HG03045 (cell line): ENCODE measurements around the gene SPATA33.
"Not testable (repeated sequence)": the region's sequence is repeated elsewhere in the genome, so short reads cannot be mapped to it uniquely, and the experiment has no call there.

Source experiments
- ATAC-seq: cut with Tn5 transposase; IDR thresholded peaks from one replicate; pipeline ENCODE4 v1.9.1; 2021; ENCODE audit warnings: mild to moderate bottlenecking, moderate library complexity; ENCODE audit not compliant: unreplicated experiment

Gene SPATA33

DNA sequence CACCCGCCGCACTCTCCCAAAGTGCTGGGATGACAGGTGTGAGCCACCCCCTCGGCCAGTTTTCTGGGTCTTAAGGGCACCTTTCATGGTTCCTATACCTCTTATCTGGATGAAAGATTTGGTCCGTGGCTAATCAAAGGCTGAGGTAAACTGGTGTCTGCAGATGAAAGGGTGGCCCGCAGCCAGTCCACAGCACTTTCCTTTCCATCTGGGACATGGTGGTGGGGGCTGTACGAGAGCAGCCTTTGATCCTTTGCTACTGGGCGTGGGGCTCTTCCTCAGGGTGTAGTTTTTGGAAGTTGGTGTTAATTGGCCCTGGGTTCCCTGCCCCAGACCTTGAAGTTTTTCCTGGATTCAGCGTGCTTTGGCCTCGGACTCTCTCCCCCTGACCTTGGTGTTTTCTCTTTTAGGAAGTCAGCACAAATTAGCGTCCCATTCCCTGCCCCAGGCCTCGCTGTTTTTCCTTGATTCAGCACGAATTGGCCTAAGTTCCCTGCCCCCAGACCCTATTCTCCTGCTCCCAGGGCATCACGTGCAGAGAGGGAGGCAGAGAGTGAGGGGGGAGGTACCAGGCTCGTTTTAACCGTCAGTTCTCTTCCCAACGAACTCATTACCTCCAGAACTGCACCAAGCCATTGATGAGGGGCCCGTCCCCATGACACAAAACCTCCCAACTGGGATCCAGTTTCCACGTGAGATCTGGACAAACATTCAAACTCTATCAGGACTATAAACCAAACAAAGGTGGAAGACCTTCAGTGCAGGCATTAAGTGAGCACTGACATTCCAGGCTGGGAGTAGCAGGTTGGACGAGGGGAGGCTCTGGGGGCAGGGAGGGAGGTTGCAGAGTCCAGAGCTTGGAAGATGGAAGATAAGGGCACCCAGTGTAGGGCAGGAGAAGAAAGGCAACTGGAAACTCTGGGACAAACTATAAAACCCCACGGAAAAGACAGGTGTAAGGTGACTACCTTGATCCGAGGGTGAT, 32.6 kb upstream of the SPATA33 start:
- ATAC-seq = no peak

DNA sequence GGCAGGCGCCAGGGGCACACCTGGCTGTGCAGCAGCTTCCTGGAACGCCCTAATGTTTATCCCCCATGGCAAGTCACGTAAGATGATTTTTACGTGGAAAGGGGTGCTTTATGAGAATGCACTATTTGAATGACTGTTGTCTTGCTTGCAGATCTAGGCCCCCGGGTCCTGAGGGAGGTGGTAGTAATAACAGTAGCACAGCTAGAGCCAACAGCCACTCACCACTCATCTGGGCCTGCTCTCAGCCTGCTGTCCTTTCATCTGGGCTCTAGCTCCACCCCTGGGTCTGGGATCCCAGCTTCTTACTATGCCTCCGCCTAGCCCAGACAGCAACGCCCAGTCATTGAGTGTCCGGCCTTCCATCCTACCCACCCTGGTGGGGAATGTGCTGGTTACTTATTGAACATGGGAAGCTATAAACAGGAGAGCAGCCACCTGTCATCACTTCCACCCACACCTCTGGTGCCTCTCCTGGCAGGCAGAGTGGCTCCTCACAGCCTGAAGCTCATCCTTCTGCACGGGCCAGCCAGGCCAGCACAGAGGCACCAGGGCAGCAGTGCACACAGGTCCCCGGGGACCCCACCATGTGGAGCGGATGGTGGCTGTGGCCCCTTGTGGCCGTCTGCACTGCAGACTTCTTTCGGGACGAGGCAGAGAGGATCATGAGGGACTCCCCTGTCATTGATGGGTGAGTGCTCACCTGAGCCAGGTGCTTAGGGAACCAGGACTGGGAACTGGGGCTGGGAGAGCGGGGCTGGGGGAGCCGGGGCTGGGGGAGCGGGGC, 27.6 kb upstream of the SPATA33 start:
- no peak for ATAC-seq

DNA sequence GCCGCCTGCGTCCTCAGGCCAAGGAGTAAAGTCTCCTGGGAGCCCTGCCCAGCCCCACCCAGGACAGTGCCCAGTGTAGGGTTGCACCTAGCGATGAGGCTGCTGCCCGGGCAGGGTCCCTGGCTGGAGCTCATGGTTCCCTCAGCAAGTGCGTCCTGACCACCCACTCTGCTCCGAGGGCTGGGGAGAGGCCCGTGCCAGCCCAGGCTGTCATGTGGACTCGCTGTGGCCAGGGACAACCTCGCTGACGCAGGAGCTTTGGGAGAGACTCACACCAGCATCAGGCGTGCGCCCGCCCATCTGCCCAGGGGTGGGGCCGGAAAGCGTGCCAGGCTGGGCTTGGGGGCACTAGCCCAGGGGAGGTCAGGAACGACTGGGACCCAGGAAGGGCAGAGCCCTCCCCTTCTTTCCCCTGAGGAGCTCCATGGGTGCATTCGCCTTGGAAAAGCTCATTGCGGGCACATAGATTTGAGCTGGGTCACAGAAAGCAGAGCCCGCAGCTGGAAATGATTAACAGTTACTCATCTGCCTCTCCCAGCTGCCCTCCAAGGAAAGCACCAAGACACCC, 24.5 kb upstream of the SPATA33 start:
- no peak for ATAC-seq

DNA sequence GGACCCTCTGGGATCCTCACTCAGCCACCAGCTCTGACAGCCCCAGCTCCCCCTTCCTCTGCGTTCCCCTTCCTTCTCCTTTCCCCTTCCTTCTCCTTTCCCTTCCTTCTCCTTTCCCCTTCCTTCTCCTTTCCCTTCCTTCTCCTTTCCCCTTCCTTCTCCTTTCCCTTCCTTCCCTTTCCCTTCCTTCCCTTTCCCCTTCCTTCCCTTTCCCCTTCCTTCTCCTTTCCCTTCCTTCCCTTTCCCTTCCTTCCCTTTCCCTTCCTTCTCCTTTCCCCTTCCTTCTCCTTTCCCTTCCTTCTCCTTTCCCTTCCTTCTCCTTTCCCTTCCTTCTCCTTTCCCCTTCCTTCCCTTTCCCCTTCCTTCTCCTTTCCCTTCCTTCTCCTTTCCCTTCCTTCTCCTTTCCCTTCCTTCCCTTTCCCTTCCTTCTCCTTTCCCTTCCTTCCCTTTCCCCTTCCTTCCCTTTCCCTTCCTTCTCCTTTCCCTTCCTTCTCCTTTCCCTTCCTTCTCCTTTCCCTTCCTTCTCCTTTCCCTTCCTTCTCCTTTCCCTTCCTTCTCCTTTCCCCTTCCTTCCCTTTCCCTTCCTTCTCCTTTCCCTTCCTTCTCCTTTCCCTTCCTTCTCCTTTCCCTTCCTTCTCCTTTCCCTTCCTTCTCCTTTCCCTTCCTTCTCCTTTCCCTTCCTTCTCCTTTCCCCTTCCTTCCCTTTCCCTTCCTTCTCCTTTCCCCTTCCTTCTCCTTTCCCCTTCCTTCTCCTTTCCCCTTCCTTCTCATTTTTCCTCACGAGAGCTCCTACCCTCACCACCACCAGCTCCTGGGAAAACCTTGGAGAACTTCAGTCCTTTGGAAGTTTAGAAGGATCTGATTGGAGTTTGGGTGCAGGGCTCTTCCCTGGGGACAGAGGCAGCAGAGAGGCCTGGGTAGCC, 22.9 kb upstream of the SPATA33 start:
- not testable (repeated sequence) for ATAC-seq

DNA sequence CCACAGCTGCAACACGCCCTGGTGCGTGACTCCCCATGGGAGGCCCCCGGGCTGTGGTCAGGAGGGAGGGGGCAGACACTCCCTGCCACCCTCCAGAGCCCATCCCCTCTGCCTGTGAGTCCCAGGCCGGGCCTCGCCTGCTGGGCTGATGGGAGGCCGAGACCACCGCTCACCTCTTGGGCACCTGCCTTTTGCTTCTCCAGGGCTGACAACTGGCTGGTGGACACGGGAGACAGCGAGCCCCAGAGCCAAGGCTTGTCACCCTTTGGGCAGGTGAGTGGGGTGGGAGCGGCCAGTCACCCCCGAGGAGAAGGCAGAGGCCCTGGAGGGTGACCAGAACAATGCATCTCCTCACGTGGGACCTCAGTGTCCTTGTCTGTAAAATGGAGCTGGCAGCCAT, 21.0 kb upstream of the SPATA33 start:
- no peak for ATAC-seq

DNA sequence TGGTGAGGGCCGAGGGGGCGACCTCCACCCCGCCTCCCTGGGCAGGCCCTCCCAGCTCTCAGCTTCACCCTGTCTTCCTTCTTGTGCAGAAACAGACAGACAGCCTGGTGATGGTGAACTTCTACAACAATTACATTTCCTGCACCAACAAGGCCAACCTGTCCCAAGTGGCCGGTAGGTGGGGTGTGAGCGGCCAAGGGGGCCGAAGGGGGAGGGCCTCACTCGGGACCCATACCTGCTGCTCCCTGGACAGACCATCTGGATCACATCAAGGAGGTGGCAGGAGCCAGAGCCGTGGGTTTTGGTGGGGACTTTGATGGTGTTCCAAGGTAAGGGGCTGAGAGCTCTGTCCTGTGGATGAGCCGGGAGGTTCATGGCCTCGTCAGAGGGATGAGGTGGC, 20.3 kb upstream of the SPATA33 start:
- ATAC-seq = no peak

DNA sequence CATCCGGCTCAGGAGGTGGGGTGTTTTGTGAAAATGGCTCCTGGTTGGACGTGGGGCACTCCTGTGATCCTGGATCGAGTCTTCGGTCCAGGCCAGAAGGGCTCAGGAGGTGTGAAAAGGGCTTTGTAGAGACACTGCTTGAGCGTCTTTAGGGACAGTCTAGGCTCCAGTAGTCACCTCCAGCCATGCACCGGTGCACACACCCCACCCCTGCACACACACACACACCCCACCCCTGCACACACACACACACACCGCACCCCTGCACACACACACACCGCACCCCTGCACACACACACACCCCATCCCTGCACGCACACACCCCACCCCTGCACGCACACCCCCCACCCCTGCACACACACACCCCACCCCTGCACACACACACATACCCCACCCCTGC, 19.2 kb upstream of the SPATA33 start:
- no peak for ATAC-seq

DNA sequence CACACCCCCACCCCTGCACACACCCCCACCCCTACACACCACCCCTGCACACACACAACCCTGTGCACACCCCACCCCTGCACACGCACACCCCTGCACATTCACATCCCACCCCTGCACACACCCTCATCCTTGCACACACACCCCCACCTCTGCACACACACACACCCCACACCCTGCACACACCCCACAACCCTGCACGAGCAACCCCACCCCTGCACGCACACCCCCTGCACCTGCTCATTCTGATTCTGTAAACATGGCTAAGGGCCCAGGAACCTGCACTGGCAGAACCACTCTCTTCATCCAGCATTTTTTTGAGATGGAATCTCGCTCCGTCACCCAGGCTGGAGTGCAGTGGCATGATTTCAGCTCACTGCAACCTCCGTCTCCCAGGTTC, 18.3 kb upstream of the SPATA33 start:
- no peak for ATAC-seq

DNA sequence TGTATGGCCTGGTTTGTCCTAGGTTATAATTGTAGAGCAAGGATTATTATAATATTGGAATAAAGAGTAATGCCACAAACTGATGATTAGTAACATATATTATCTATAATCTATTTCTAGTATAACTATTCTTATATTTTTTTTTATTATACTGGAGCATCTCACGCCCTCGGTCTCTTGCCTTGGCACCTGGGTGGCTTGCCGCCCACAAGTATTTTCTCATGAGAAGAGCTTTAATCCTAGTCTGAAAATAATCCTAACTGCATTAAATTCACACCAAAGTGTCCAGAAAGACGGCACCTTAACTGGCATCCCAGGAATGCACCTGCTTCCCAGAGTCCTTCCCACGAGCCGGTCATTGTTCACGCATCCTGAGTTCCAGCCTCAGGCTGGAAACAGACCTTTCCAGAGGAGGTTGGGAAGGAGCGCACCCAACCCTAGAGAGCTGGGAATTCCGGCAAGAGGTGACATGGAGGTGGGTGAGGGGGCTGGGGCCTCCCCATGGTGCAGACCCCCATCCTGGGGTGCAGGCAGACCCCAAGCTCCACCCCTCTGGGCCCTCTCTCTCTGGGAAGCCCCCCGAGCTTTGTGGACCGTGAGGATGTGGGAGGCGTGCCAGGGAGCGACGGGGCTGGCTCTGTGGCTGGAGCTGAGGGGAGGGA, 16.0 kb upstream of the SPATA33 start:
- no peak for ATAC-seq

DNA sequence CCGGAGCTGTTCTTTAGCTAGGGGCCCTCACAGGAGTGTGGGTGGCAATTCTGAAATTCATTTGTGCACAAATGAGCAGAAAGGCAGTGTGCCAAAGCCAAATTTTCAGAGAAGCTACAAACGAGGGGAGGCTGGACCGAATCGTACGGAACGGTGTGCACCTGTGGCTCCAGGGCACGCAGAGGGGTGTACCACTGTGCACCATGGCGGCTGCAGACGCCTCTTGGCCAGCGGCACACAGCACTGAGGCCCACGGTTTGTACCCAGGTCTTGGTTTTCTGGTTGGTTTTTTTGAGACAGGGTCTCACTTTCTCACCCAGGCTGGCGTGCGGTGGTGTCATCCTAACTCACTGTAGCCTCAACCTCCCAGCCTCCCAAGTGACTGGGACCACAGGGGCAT, 15.1 kb upstream of the SPATA33 start:
- ATAC-seq = no peak

DNA sequence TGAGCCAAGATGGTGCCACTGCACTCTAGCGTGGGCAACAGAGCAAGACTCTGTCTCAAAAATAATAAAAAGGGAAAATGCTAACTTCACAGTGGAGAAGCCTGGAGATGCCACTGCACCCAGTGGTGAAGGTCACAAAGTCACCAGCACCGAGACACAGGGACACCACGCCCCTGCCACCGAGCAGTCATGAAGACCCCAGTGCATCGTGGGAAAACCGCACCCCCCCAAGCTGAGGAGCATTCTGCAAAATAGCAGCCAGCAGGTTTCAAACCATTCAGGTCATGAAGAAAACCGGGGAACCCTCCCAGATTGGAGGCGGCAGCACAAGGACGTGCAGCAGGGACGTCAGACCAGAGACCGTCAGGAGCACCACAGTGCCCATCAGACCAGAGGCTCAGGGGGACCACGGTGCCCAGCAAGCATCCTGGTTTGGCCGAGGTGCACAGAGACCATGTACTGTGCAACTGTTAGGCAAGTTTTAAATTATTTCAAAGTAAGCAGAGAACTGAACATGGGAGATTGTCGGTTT, 13.8 kb upstream of the SPATA33 start:
- ATAC-seq = no peak

DNA sequence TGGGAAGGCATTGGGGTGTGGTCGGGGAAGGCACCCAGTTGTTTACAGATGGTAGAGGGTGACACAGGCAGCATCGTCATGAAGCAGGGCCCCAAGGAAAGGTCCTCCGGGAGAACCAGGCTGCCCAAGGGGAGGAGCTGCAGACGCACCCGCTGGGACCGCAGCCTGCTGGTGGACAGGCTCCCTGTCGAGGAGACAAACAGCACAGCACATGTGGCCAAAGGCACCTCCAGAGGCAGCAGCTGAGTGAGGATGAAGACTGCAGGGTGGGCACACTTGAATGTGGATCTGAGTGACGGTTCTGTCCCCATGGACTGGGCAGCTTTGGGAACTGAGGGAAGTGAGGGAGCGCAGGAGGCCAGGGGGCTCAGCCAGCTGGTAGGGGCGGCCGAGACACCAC, 12.5 kb upstream of the SPATA33 start:
- no peak for ATAC-seq

DNA sequence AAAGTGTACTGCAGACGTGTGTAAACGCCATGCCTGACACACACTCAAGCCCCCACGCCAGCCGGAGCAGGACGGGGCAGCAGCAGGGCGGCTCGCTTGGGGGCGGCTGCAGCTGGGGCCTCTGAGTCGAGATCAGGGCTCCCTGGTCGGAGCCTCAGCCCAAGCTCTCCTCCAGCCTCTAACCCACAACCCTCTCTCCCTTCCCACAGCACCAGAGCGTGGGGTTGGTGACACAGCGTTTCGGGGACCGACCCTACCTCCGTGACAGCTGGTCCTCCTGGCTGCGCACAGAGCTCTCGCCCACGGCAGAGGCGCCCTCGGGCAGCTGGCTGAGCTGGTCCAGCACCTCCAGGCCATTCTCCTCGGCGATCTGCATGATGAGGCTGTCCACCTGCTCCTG, 11.4 kb upstream of the SPATA33 start:
- ATAC-seq = no peak

DNA sequence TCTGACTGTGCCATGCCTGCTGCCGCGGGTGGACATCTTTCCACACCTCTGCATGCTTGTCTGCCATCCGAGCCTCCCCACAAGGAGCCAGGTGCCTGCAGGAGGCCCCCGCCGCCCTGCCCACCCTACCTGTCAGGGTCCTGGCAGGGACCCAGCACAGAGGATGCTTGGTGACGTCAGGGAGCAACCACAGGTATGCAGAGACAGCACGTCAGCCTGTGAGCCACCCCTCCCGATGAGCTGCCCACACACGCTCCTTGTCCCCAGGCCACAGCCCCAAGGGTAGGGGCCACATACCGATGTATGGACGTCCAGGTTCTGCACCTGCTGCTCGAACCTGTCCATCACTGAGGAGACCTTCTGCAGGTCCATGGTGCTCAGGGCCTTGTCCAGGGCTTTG, 10.7 kb upstream of the SPATA33 start:
- ATAC-seq = no peak

DNA sequence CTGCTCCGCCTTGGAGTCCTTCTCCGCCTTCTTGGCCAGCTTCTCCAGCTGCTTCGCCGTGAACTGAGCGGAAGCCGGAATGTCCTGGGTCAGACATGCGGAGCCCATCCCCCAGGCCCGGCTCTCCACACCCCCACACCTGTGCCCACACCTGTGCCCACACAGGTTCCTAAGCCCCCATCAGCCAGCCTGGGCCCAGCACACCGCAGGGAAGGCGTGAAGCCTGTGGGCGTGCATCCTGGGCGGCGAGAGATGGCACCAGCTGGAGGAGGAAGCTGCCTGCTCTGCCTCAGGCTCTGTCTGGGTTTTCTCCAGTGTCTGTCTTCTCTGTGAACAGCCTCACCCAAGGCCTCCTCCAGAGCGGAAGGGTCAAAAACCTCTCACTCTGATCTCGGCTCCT, 6.1 kb upstream of the SPATA33 start:
- ATAC-seq = no peak

DNA sequence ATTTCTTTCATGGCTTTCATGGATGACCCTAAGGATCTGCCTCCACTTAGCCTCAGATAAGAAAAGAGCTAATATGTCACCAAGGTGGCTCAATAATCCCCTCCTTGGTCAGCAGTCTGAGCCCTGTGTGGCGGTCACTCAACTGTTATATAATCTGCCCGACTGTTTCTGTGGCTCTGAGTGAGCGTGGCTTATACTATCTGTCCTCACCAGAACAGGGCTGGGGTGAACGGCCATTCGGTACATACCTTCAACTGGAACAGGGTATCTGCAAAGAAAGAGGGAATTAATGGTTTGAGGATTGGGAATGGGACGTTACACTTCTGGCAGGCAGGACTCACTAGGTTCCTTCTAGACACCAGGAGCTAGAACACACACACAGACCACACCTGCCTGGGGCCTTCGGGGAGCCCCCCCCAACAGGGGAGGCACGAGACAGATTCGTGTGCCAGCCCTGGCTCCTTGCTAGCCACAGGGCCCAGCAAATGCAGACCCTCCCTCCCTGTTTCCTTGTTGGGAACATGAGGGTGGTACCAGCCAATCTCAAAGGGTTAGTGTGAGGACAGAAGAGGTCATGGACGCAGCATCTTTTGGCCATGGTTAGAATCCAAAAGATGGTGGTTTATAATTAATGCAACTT, 3.9 kb upstream of the SPATA33 start:
- ATAC-seq = no peak

DNA sequence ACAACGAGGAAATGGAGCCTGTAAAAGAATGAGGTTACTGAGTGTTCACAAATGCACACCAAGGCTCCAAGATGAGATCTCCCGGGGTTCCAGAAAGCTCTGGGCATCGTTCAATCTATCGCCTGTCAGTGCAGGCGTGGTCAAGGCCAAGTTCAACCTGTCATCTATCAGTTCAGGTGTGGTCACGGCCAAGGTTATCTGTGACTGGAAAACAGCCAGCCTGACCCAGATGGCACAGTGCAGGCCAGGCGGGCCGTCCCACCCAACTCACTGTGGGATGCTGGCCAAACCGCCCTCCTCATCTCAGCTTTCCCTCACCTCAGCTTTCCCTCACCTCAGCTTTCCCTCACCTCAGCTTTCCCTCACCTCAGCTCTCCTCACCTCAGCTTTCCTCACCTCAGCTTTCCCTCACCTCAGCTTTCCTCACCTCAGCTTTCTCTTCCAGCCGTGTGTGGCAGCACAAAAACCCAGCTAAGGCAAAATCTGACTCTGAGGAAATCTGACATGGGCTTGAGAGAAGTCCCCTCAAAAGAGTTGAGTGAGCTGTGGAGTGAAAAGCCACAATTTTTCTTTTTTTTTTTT, 2.5 kb upstream of the SPATA33 start:
- ATAC-seq = no peak

DNA sequence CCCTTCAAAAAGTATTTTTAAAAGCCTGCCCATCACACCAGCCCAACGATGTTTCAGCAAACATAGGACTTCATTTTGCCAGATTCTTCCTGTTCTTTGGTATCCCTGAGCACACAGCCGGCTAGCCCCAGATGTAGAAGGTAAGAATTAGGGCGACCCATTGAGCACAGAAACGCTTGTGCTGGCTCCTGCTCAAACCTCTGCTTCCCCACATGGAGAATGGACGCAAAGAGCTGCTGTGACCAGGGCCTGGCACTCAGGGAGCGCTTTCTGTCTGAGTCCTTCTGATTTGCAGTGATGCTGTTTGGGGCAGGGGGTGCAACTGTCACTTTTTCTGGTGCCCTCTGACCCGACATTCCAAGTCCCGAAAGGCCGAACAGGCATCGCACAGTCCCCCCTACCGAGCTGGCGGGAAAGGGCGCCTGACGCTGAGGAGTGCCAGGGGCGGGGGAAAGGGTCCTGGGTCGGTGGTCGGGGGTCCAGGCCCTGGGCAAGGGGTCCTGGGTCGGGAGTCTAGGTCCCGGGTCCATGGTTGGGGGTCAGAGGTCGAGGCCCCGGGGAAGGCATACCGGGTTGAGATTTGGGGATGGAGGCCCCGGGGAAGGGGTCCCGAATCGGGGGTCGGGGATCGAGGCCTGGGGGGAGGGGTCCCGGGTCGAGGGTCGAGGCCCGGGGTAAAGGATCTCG, 1.1 kb upstream of the SPATA33 start:
- ATAC-seq = no peak
